HEK293 (cell line): ENCODE data around the gene ICAM2.

Experiments
- CTCF ChIP-seq: fragments of 450-650 bp; formaldehyde crosslinking; IDR thresholded peaks from 2 replicates; pipeline ENCODE4 v1.5.1; 2016; ENCODE audit warnings: missing biosample characterization, missing genetic modification characterization
- TCF7L2 ChIP-seq: IDR thresholded peaks from 2 replicates; pipeline ENCODE4 v1.6.1; 2011; ENCODE audit warnings: low read depth, mild to moderate bottlenecking, inconsistent platforms, low read length, moderate library complexity, borderline replicate concordance
- YY1 ChIP-seq: fragments of 450-650 bp; formaldehyde crosslinking; IDR thresholded peaks from 2 replicates; pipeline ENCODE4 v1.5.1; 2018; ENCODE audit warnings: missing biosample characterization, missing genetic modification characterization
- ZBTB7A ChIP-seq: fragments of 450-650 bp; formaldehyde crosslinking; IDR thresholded peaks from 2 replicates; pipeline ENCODE4 v1.5.1; 2016; ENCODE audit warnings: low read depth, missing biosample characterization, missing genetic modification characterization
- ZFP37 ChIP-seq: fragments of 450-650 bp; formaldehyde crosslinking; IDR thresholded peaks from 2 replicates; pipeline ENCODE4 v1.5.1; 2016; ENCODE audit warnings: missing biosample characterization, missing genetic modification characterization
- ZNF394 ChIP-seq: fragments of 450-650 bp; formaldehyde crosslinking; IDR thresholded peaks from 2 replicates; pipeline ENCODE4 v1.5.1; 2016; ENCODE audit warnings: missing biosample characterization, missing genetic modification characterization, mild to moderate bottlenecking, moderate library complexity, borderline replicate concordance
- ZNF704 ChIP-seq: fragments of 450-650 bp; formaldehyde crosslinking; IDR thresholded peaks from 2 replicates; pipeline ENCODE4 v1.5.1; 2016; ENCODE audit warnings: missing biosample characterization, missing genetic modification characterization
- ZSCAN5A ChIP-seq: fragments of 450-650 bp; formaldehyde crosslinking; IDR thresholded peaks from 2 replicates; pipeline ENCODE4 v1.5.1; 2016; ENCODE audit warnings: missing biosample characterization, missing genetic modification characterization

GRCh38 chr17:63995626-63996025 lies 24.8 kb downstream of the ICAM2 start:
- TF ChIP-seq ZNF704 (tag by site-specific recombination) (no peak), CTCF (tag by site-specific recombination) (no peak), ZBTB7A (tag by site-specific recombination) (no peak), TCF7L2 (no peak), ZSCAN5A (tag by site-specific recombination) (no peak), YY1 (tag by site-specific recombination) (no peak), ZNF394 (tag by site-specific recombination) (no peak), ZFP37 (tag by site-specific recombination) (no peak)
